T47D (cell line): ENCODE results near the gene USP8.
"Not testable (repeated sequence)": the region's sequence is repeated elsewhere in the genome, so short reads cannot be mapped to it uniquely, and the experiment has no call there.

Experiments
- DNase-seq, 2 experiments: peaks; one replicate each; pipeline versions ENCODE4 v3.0.0 to v3.0.0-alpha.2; 2011 to 2012; ENCODE audit warnings: low read depth in 1 of 2, low spot score in 1 of 2
- JUND ChIP-seq: IDR thresholded peaks from 2 replicates; pipeline ENCODE4 v1.6.1; 2012; ENCODE audit warnings: low read depth
- in situ Hi-C: cut with HindIII; loops from 2 replicates; pipeline ENCODE4 v1.10.0; 2016; ENCODE audit warnings: low sequenced_read_pairs, low pct_unique_long_range_greater_than_20kb

The USP8 gene

GRCh38 chr15:50424066-50424890, at the start of gene USP8:
Gene USP8, plus strand, starts transcription at chr15:50424405. Its CDS starts 14,669 bp downstream, at chr15:50439074.
- in situ Hi-C loops = no loop called here
- peak; percentile 53 to 99 for DNase-seq
- no peak for TF ChIP-seq JUND

GRCh38 chr15:50377867-50378751, 46.1 kb upstream of the USP8 start:
- in situ Hi-C loops = no loop called here
- no peak for TF ChIP-seq JUND

GRCh38 chr15:50378776-50379175, 45.4 kb upstream of the USP8 start:
- DNase-seq = no peak
- in situ Hi-C loops = no loop called here
- no peak for TF ChIP-seq JUND

More at GRCh38 chr15:50377867-50378751, 46.1 kb upstream of the USP8 start:
- no peak for DNase-seq

GRCh38 chr15:50379413-50379812, 44.8 kb upstream of the USP8 start:
- in situ Hi-C loops, DNase-seq: not testable (repeated sequence)

- no peak for DNase-seq
- in situ Hi-C loops = no loop called here
- no peak for TF ChIP-seq JUND
These were observed 44.1 kb upstream of the USP8 start for GRCh38 chr15:50380089-50380488.

GRCh38 chr15:50381438-50381837, 42.8 kb upstream of the USP8 start:
- no peak for TF ChIP-seq JUND
- in situ Hi-C loops = no loop called here
- DNase-seq = no peak

- in situ Hi-C loops, DNase-seq: not testable (repeated sequence)
These were observed 41.8 kb upstream of the USP8 start for GRCh38 chr15:50382408-50382807.

- peak in 1 of 2 experiments; percentile 20 for DNase-seq
- in situ Hi-C loops = no loop called here
These were observed 33.5 kb upstream of the USP8 start for GRCh38 chr15:50390554-50391264.

GRCh38 chr15:50391561-50391960, 32.6 kb upstream of the USP8 start:
- in situ Hi-C loops, DNase-seq: not testable (repeated sequence)

More at GRCh38 chr15:50390554-50391264, 33.5 kb upstream of the USP8 start:
- no peak for TF ChIP-seq JUND

GRCh38 chr15:50411870-50412269, 12.3 kb upstream of the USP8 start:
- in situ Hi-C loops = no loop called here
- no peak for TF ChIP-seq JUND
- no peak for DNase-seq

GRCh38 chr15:50414624-50415023, 9.6 kb upstream of the USP8 start:
- in situ Hi-C loops = no loop called here
- no peak for TF ChIP-seq JUND
- no peak for DNase-seq

- in situ Hi-C loops = no loop called here
- TF ChIP-seq JUND = no peak
- DNase-seq = peak in 1 of 2 experiments; percentile 45
These were observed 8.3 kb upstream of the USP8 start for GRCh38 chr15:50415752-50416404.
